A549 treated with AZD9567 at 1 μM for 4 hours (cell line): ENCODE measurements around the gene FIS1. TPM values are rescaled to one million over a fixed set of nuclear protein-coding genes. Genes with fewer than 3 reads are reported as not detected.

Experiments
- total RNA-seq: library from RNA; stranded (reverse); fragments of 200-300 nt; extraction: Qiagen RNA extraction; gene quantifications from 5 replicates; pipeline ENCODE4 v1.2.3, GENCODE V29; 2022; ENCODE audit not compliant: insufficient read depth

Gene FIS1
- total RNA-seq: 82.6 to 144 TPM (median 141 TPM) in 5 replicates

DNA sequence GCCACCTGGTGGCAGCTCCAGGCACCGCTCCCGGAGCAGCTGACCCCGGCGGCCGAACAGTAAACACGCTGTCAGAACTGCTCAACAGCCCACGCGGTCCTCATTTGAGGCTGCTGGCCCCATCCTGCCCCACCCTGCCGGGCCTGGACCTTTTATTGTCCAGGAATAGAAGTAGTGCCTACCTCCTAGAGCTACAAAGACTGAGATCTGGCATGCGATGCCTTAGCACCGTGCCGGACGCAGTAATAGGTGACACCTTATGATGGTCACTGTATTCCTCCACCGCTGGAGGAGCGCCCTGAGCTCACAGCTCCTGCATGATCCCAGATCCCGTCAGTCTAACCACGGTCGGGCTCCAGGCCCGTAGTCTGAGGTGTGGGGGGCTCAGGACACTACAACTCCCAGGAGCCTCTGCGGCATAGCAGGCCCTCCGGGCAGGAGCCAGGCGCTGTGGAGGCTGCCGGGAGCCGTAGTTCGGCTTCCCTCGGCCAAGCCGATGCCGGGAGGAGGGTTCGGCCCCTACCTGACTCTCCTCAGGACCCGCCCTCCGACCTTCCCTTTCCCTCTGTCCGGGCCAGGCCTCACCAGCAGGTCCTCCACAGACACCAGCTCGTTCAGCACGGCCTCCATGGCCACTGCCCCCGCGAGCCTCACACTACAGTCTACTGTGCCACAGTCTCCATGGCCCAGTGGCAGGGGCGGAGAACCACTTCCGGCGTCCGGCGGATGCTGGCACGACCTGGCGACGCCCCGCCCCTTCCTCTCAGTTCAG, at the start of gene FIS1:
Gene FIS1 (minus strand): TSS at position 707 of the 772 bp plus-strand sequence. CDS start 77 bp downstream, at position 630.

DNA sequence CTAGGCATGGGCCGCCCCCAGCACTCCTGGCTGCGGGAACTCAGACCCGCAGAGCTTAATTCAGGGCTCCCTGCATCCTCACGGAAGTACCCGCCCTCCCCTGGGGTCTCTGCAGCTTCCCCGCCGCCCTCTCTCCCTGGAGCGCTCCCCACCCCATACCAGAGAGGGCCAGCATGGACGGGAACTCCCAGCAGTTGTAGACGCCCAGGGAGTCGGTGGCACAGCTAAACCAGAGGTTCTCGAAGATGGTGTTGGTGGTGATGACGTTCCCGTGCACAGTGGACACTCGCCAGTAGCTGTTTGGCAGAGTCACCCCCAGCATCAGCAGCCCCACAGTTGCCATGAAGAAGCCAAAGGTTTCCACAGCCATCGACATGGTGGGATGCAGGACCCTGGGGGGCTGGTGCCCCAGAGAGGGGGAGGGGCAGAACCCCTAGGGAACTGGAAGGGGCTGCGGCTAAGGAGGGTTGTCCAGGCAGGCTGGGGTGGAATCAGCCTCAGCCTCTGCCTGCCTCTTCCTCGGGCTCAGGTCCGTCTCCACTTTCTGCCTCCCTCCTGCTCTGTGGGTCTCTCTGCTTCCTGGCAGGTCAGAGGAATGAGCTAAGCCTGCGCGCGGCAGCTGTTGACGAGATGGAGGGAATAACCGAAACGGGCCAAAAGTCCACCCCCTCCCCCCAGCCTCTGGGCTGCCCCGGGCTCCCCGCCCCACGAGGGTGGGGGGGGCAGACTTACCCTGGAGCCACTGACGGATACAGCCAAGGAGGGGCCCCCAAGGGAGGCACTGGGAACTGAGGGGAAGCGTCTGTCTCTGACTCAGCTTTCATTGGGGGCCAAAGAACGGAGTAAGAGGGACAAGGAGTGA, 7.4 kb downstream of the FIS1 start, which contains the start of gene CLDN15:
Gene CLDN15 (minus strand): TSS at position 597 of the 862 bp plus-strand sequence. CDS start 221 bp downstream, at position 376.

GRCh38 chr7:101217388-101218235, 27.3 kb downstream of the FIS1 start, which contains the start of the genes PLOD3 and ZNHIT1:
TSS of gene PLOD3 (minus strand) at chr7:101217581. CDS start at chr7:101217274, 307 bp downstream.
TSS of gene ZNHIT1 (plus strand) at chr7:101218165. CDS start at chr7:101218196, 31 bp downstream.

DNA sequence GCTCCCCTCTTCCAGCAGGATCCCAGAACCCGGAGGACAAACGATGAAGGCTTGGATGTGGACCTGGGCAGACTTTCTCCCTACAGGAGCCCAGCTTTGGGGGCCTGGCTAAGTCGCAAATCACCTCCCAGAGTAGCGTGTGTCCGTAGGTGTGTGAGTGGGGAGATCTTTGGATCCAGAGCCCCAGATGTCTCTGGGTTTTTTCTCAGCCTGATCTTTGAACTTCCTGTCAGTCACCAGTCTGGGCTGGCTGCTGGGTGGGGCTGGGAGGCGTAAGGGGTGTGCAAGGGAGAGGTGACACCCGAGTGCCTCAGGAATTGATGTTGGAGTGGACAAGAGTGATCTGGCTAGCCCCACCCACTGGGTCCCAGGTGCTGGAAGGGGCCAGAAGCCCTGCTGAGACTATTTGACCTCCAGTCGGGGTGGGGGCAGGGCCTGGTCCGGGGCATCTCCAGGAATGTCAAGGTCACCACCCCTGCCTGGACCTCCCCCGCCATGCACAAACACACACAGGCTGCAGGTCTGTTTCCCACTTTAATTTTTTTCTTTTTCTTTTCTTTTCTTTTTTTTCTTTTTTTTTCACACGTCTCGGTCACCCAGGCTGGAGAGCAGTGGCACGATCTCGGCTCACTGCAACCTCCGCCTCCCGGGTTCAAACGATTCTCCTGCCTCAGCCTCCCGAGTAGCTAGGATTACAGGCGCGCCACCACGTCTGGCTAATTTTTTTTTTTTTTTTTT, 43.9 kb downstream of the FIS1 start, which contains the start of gene MOGAT3:
Gene MOGAT3 (minus strand): TSS at position 175 of the 738 bp plus-strand sequence. CDS start 182 bp downstream, outside the sequence.

Other genes starting within 250 kb of the FIS1 start
- 0.02 to 0.29 TPM (median 0.03 TPM) in 4 of 5 replicates, not detected in the other for gene MUC17, start 225.0 kb downstream of the FIS1 start, total RNA-seq
- gene TRIM56, start 159.6 kb downstream of the FIS1 start, total RNA-seq: 8.5 to 13.5 TPM (median 13.2 TPM) in 5 replicates
- gene SERPINE1, start 118.0 kb downstream of the FIS1 start, total RNA-seq: 1,728 to 2,056 TPM (median 1,827 TPM) in 5 replicates
- 121 to 143 TPM (median 132 TPM) in 5 replicates for gene AP1S1, start 90.6 kb downstream of the FIS1 start, total RNA-seq
- gene VGF, start 79.5 kb downstream of the FIS1 start, total RNA-seq: 8.1 to 27.8 TPM (median 18.9 TPM) in 5 replicates
- 0.10 to 0.23 TPM (median 0.16 TPM) in 4 of 5 replicates, not detected in the other for gene NAT16, start 64.8 kb downstream of the FIS1 start, total RNA-seq
- gene MOGAT3, start 44.0 kb downstream of the FIS1 start, total RNA-seq: not detected in 5 replicates
- gene PLOD3, start 27.5 kb downstream of the FIS1 start, total RNA-seq: 80.4 to 84.3 TPM (median 82.7 TPM) in 5 replicates
- 65.9 to 101 TPM (median 89.5 TPM) in 5 replicates for gene ZNHIT1, start 26.9 kb downstream of the FIS1 start, total RNA-seq
- 8.5 to 14.2 TPM (median 12.1 TPM) in 5 replicates for gene CLDN15, start 7.3 kb downstream of the FIS1 start, total RNA-seq
- gene IFT22, start 76.7 kb upstream of the FIS1 start, total RNA-seq: 51.5 to 57.7 TPM (median 53.6 TPM) in 5 replicates
- gene COL26A1, start 117.8 kb upstream of the FIS1 start, total RNA-seq: 0.45 to 0.59 TPM (median 0.51 TPM) in 4 of 5 replicates, not detected in the other